Colonic mucosa (tissue), 4 donors: ENCODE data around the gene MAL. TPM values are rescaled to one million over a fixed set of nuclear protein-coding genes. Genes with fewer than 3 reads are reported as not detected.
A peak's percentile ranks its signal among the peaks of the same experiment; 100 is the strongest.

ENCODE experiments used
- DNase-seq: peaks from one replicate; pipeline ENCODE4 v3.0.0-alpha.2; 2020
- H3K27ac ChIP-seq: fragments of 200-600 bp; one replicate; pipeline ENCODE4 v1.8.0; 2021
- H3K27me3 ChIP-seq: fragments of 200-600 bp; one replicate; pipeline ENCODE4 v1.8.0; 2021
- H3K36me3 ChIP-seq: fragments of 200-600 bp; one replicate; pipeline ENCODE4 v1.8.0; 2021
- H3K4me1 ChIP-seq: fragments of 200-600 bp; one replicate; pipeline ENCODE4 v1.8.0; 2021; ENCODE audit warnings: mild to moderate bottlenecking
- H3K4me3 ChIP-seq: fragments of 200-600 bp; one replicate; pipeline ENCODE4 v1.8.0; 2021
- H3K9ac ChIP-seq, 2 donors: one replicate each; pipeline ENCODE4 v1.7.0; 2013; ENCODE audit warnings: control low read depth in 2 of 2, low read depth in 2 of 2, low read length in 2 of 2
- H3K9me3 ChIP-seq: fragments of 200-600 bp; one replicate; pipeline ENCODE4 v1.8.0; 2021
- CTCF ChIP-seq: fragments of 200-600 bp; IDR thresholded peaks from one replicate; pipeline ENCODE4 v1.8.0; 2022; ENCODE audit warnings: antibody characterized with exemption, mild to moderate bottlenecking
- intact Hi-C: fragments of 100-400 bp; cut with DNase I; formaldehyde crosslinking; loops from one replicate; pipeline ENCODE4 v1.14.1; 2022
- total RNA-seq, 2 donors: library from RNA; stranded (reverse); fragmentation: NEBNext Ultra II Directional in 1 of 2; extraction: Animal tissue kit (Norgen Biotek cat#: 25700) in 1 of 2; gene quantifications; one replicate each; pipeline ENCODE4 v1.2.1, GENCODE V29; 2021
- donor health status: healthy.
- donor health status: DM: no; HTN: no; CAD: no.
- donor health status: DM: no; HTN: no; CAD: no.

MAL gene
- total RNA-seq, 2 donors from 2014 or later, result 0.54 to 3.5 TPM

DNA sequence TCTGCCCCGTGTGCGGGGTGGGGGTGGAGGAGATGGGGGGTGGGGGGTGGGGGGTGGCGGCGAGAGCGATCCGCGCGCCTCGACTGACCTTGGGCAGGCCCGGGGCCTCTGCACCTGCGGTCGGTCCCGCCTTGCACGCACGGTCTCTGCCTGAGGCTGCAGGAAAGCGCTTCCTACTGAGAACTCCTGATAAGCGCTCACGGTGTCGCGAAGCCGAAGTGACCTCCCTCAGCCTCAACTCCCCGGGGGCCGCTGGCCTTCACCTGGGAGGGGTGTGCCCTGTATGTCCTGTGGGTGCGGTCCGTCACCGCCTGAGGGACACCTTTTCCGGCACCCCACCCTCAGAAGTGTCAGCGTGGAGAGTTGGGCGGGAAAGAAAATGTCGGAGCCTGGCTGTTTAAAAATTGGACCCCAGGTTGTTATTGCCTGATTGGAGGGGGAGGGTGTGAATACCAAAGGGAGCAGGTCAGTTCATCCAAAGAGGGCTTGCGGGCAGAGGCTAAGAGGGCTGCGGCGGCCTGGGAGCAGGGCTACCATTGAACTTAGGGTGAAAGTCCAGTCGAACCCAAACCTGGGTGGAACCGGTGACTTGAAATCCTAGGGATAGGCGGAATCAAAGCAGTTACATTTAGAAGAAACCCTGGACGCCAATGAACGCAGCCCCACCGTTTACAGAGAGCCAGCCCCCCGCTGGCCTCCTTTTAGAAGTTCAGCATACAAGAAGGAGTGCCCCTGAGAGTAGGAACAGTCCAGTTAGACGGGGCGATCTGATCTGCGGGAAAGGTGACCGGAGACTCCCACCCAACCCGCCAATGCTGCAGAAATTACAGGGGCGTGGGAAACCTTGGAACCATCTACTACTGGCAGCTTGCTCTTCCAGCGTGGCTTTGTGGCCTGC lies 1.2 kb downstream of the MAL start:
- H3K9ac ChIP-seq, result peak overlapping the region in 1 of 2 donors; percentile 12
- H3K4me3 ChIP-seq, result no peak overlapping the region
- no peak overlapping the region for H3K27ac ChIP-seq
- no peaks in the 10 kb centered on the region for H3K36me3 ChIP-seq
- no peaks in the 10 kb centered on the region for H3K9me3 ChIP-seq
- no peak for DNase-seq
- no peaks in the 10 kb centered on the region for H3K4me1 ChIP-seq
- H3K27me3 ChIP-seq, result peaks cover 27% of the 10 kb centered on the region
- TF ChIP-seq CTCF, result no peak
- intact Hi-C loops, result no loop called here

DNA sequence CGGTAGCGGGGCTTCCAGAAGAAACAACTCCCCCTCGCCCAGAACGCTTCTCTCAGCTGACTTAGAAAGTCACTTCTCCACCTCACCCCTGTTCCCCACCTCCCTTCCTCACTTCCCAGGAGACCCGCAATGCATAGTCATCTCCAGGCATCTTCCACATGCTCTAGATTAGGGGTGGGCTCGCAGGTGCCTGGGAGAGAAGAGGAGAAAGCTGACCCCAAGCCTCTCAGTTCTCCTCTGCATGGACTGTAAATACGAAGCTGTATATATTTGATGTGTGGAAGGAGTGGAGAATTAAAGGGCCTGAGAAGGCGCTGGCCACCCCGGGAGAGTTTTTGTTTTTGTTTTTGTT lies 1.8 kb downstream of the MAL start:
- Histone ChIP-seq H3K9ac (no peak overlapping the region), H3K4me1 (no peaks in the 10 kb centered on the region), H3K27me3 (peaks cover 27% of the 10 kb centered on the region), H3K9me3 (no peaks in the 10 kb centered on the region), H3K36me3 (no peaks in the 10 kb centered on the region), H3K4me3 (no peak overlapping the region), H3K27ac (no peak overlapping the region)
- intact Hi-C loops, result no loop called here
- TF ChIP-seq CTCF, result no peak
- no peak for DNase-seq

GRCh38 chr2:95029898-95030341 lies 4.4 kb downstream of the MAL start:
- no peak overlapping the region for H3K4me3 ChIP-seq
- H3K27ac ChIP-seq, result no peak overlapping the region
- no peak for TF ChIP-seq CTCF
- intact Hi-C loops, result no loop called here
- peaks cover 25% of the 10 kb centered on the region for H3K27me3 ChIP-seq
- no peaks in the 10 kb centered on the region for H3K36me3 ChIP-seq
- H3K4me1 ChIP-seq, result no peaks in the 10 kb centered on the region
- H3K9me3 ChIP-seq, result no peaks in the 10 kb centered on the region
- no peak for DNase-seq
- no peak overlapping the region for H3K9ac ChIP-seq

GRCh38 chr2:95030496-95030895 lies 5.0 kb downstream of the MAL start:
- Histone ChIP-seq H3K9ac (no peak overlapping the region), H3K4me1 (no peaks in the 10 kb centered on the region), H3K9me3 (no peaks in the 10 kb centered on the region), H3K27ac (no peak overlapping the region), H3K36me3 (no peaks in the 10 kb centered on the region), H3K27me3 (peaks cover 19% of the 10 kb centered on the region), H3K4me3 (no peak overlapping the region)
- intact Hi-C loops, result no loop called here
- no peak for TF ChIP-seq CTCF
- no peak for DNase-seq

DNA sequence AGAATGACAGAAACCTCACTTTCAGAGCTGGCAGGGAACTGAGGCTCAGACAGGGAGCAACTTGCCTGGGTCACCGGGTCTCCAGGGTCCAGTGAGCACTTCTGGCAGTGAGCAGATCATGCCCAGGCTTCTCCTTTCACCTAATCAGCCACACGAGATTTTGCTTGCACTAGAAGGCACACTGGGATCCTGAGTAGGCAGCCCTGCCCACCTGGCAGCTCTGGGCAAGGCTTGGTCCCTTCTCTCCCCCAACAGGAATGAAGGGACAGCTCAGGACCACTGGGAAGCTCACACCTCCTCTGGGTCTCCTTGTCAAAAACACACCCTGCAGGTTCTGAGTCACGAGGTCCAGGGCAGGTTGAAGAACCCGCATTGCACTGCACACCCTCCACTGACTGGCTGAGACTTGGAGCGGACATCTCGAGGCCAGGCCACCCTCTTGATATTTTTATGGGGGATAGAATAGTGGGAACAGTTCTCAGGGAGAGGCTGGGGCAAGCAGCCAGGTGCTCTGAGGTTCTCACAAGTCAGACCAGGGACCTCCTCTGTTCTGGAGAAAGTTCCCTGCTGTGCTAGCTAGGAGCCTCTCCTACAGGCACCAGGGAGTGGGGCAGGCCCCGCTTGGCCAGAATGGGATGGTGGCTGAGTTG lies 5.7 kb downstream of the MAL start:
- H3K9ac ChIP-seq, result no peak overlapping the region
- peaks cover 12% of the 10 kb centered on the region for H3K27me3 ChIP-seq
- H3K36me3 ChIP-seq, result no peaks in the 10 kb centered on the region
- no peaks in the 10 kb centered on the region for H3K4me1 ChIP-seq
- intact Hi-C loops, result no loop called here
- H3K9me3 ChIP-seq, result no peaks in the 10 kb centered on the region
- no peak for TF ChIP-seq CTCF
- no peak for DNase-seq
- no peak overlapping the region for H3K4me3 ChIP-seq
- H3K27ac ChIP-seq, result no peak overlapping the region
